ENCODE results near the gene SKAP1.

- TF ChIP-seq CTCF (IDR thresholded peaks at IDR 0.05 in 4 of 5, conservative IDR thresholded peaks at IDR 0.05 in 1 of 5), result no peak
- TF ChIP-seq POLR2A (IDR thresholded peaks at IDR 0.05), result no peak
These were observed 45.9 kb downstream of the SKAP1 start for GRCh38 chr17:48384164-48384563.

Measured in gastrocnemius medialis (tissue), 4 donors.